ENCODE data around the gene REXO5.

GRCh38 chr16:20806168-20807050, at the start of gene REXO5, which contains the start of gene ERI2:
- TF ChIP-seq CTCF (IDR thresholded peaks at IDR 0.05 in 2 of 3, conservative IDR thresholded peaks at IDR 0.05 in 1 of 3; ENCODE audit: control insufficient read depth in 2 of 3, extremely low read depth in 1 of 3, insufficient read depth in 1 of 3, low read depth in 3 of 3, low read length in 3 of 3) (peak; percentile 41 to 57 (median 56); a peak in 5 of 6 replicates), EZH2 (IDR thresholded peaks at IDR 0.05; ENCODE audit: borderline replicate concordance, control insufficient read depth, low read depth, low read length) (no peak), NFYB (IDR thresholded peaks at IDR 0.05; ENCODE audit: insufficient read depth, low read depth, low read length) (no peak), FOS (IDR thresholded peaks at IDR 0.05; ENCODE audit: borderline replicate concordance, extremely low read depth, insufficient read length) (no peak), ASH2L (IDR thresholded peaks at IDR 0.05; ENCODE audit: borderline replicate concordance, low read depth) (no peak), POLR2AphosphoS5 (IDR thresholded peaks at IDR 0.05; ENCODE audit: low read length) (peak; percentile 70), CHD1 (IDR thresholded peaks at IDR 0.05; ENCODE audit: low read depth, low read length) (no peak), SMAD1 (IDR thresholded peaks at IDR 0.05; ENCODE audit: low read depth, partially characterized antibody) (peak; percentile 21), USF2 (IDR thresholded peaks at IDR 0.05; ENCODE audit: borderline replicate concordance, low read depth, low read length) (no peak), E2F4 (IDR thresholded peaks at IDR 0.05; ENCODE audit: low read depth, low read length) (peak; percentile 98), RBBP5 (conservative IDR thresholded peaks at IDR 0.05) (no peak), ATF2 (IDR thresholded peaks at IDR 0.05; ENCODE audit: low read length) (no peak), ESRRA (IDR thresholded peaks at IDR 0.05; ENCODE audit: low read length) (no peak), YY1 (IDR thresholded peaks at IDR 0.05; ENCODE audit: low read depth, low read length) (peak; percentile 89)
